ENCODE data around the gene FBXO22.

Gene FBXO22

GRCh38 chr15:75929799-75930565 lies 26.3 kb downstream of the FBXO22 start:
- H3K4me3 ChIP-seq (ENCODE audit: low read depth, low read length): no peak overlapping the region
- DNase-seq (ENCODE audit: low read depth): no peak
- TF ChIP-seq, protein P1, sequence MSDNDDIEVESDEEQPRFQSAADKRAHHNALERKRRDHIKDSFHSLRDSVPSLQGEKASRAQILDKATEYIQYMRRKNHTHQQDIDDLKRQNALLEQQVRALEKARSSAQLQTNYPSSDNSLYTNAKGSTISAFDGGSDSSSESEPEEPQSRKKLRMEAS (IDR thresholded peaks at IDR 0.05; ENCODE audit: low read depth, low read length): no peak
- TF ChIP-seq MYC (IDR thresholded peaks at IDR 0.05; ENCODE audit: low read depth, low read length) (no peak), POLR2A (IDR thresholded peaks at IDR 0.05; ENCODE audit: extremely low read depth, insufficient read length) (no peak), CTCF (IDR thresholded peaks at IDR 0.05; ENCODE audit: low read depth, low read length) (no peak)

DNA sequence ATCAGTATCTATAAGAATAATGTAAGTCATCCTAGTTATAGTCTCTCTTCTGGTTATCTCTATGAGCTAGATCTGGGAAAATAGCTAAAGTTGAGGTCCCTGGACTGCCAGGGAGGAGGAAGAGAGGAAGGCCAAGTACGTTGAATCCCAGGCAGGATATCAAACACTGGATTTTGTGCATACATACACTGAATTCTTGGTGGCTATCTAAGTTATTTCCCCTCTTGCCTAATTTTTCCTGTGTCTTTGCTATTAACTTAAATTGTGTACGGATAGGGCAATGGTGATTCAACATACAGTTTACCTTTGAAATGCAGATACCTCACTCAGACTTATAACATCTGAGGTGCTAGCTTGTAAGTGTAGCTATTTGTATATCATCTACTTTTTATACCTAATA lies 27.2 kb downstream of the FBXO22 start:
- TF ChIP-seq CTCF (IDR thresholded peaks at IDR 0.05; ENCODE audit: low read depth, low read length): no peak
- no peak for TF ChIP-seq MYC (IDR thresholded peaks at IDR 0.05; ENCODE audit: low read depth, low read length)
- TF ChIP-seq POLR2A (IDR thresholded peaks at IDR 0.05; ENCODE audit: extremely low read depth, insufficient read length): no peak
- TF ChIP-seq, protein P1 (IDR thresholded peaks at IDR 0.05; ENCODE audit: low read depth, low read length): no peak
- no peak overlapping the region for H3K4me3 ChIP-seq (ENCODE audit: low read depth, low read length)
- DNase-seq (ENCODE audit: low read depth): no peak

DNA sequence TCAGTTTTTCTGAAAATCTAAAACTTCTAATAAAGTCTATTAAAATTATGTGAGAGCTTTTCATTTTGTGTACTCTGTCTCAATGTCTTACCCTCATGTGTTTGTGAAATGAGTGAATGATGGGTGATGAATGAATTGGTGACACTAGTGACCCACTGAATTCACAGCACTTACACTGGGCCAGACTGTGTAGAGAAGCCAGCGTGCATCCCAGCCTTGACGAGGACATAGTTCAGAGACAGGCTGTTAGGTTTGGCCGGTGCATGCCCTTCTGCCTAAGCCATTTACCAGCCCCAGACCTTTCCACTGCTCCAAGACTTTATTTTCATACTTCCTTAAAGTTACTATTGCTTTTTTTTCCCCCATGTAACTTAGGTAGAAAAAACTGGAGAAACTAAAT lies 38.8 kb downstream of the FBXO22 start:
- H3K4me3 ChIP-seq (ENCODE audit: low read depth, low read length): no peak overlapping the region
- no peak for TF ChIP-seq CTCF (IDR thresholded peaks at IDR 0.05; ENCODE audit: low read depth, low read length)
- TF ChIP-seq POLR2A (IDR thresholded peaks at IDR 0.05; ENCODE audit: extremely low read depth, insufficient read length): no peak
- TF ChIP-seq, protein P1 (IDR thresholded peaks at IDR 0.05; ENCODE audit: low read depth, low read length): no peak
- no peak for TF ChIP-seq MYC (IDR thresholded peaks at IDR 0.05; ENCODE audit: low read depth, low read length)
- no peak for DNase-seq (ENCODE audit: low read depth)

GRCh38 chr15:75943246-75943645 lies 39.6 kb downstream of the FBXO22 start:
- TF ChIP-seq POLR2A (IDR thresholded peaks at IDR 0.05; ENCODE audit: extremely low read depth, insufficient read length) (no peak), MYC (IDR thresholded peaks at IDR 0.05; ENCODE audit: low read depth, low read length) (no peak), CTCF (IDR thresholded peaks at IDR 0.05; ENCODE audit: low read depth, low read length) (no peak)
- TF ChIP-seq, protein P1 (IDR thresholded peaks at IDR 0.05; ENCODE audit: low read depth, low read length): no peak
- DNase-seq (ENCODE audit: low read depth): no peak
- no peak overlapping the region for H3K4me3 ChIP-seq (ENCODE audit: low read depth, low read length)

- TF ChIP-seq, protein P1 (IDR thresholded peaks at IDR 0.05; ENCODE audit: low read depth, low read length): no peak
- no peak overlapping the region for H3K4me3 ChIP-seq (ENCODE audit: low read depth, low read length)
- DNase-seq (ENCODE audit: low read depth): peak; percentile 45
Observed at GRCh38 chr15:75943713-75944215, 40.1 kb downstream of the FBXO22 start.

DNA sequence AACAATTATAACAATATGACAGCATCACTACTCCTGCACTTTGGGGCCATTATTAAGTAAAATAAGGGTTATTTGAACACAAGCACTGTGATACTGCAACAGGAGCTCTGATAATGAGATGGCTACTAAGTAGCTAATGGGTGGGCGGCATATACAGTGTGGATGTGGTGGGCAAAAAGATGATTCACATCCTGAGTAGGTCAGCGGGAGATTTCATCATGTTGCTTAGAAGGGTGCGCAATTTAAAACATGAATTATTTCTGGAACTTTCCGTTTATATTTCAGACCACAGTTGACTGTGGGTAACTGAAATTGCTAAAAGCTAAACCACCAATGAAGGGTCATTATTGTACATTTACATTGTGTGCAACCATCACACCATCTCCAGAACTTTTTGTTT lies 42.3 kb downstream of the FBXO22 start:
- no peak overlapping the region for H3K4me3 ChIP-seq (ENCODE audit: low read depth, low read length)
- TF ChIP-seq, protein P1 (IDR thresholded peaks at IDR 0.05; ENCODE audit: low read depth, low read length): 0 out of 2 replicates have a peak, but pooled peaks have one; percentile 22
- TF ChIP-seq CTCF (IDR thresholded peaks at IDR 0.05; ENCODE audit: low read depth, low read length) (no peak), MYC (IDR thresholded peaks at IDR 0.05; ENCODE audit: low read depth, low read length) (peak; percentile 55; the same call in 1 of the 2 replicates)
- peak; percentile 88 for DNase-seq (ENCODE audit: low read depth)

Data from NB4 (cell line).